Measurements from ENCODE around the gene ENO3.
A peak's percentile ranks its signal among the peaks of the same experiment; 100 is the strongest.

Gene ENO3

GRCh38 chr17:4951486-4951885 is 567 bp downstream of the ENO3 start:
- FAIRE-seq = no peak

GRCh38 chr17:4953451-4953961 is 2.6 kb downstream of the ENO3 start:
- FAIRE-seq = no peak

DNA sequence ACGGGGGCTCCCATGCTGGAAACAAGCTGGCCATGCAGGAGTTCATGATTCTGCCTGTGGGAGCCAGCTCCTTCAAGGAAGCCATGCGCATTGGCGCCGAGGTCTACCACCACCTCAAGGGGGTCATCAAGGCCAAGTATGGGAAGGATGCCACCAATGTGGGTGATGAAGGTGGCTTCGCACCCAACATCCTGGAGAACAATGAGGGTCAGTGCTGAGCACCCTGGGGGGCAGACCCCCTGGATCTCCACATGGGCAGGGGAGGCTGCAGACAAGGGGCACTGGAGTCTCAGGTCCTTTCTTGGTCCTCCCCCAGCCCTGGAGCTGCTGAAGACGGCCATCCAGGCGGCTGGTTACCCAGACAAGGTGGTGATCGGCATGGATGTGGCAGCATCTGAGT is 4.2 kb downstream of the ENO3 start:
- FAIRE-seq = no peak

DNA sequence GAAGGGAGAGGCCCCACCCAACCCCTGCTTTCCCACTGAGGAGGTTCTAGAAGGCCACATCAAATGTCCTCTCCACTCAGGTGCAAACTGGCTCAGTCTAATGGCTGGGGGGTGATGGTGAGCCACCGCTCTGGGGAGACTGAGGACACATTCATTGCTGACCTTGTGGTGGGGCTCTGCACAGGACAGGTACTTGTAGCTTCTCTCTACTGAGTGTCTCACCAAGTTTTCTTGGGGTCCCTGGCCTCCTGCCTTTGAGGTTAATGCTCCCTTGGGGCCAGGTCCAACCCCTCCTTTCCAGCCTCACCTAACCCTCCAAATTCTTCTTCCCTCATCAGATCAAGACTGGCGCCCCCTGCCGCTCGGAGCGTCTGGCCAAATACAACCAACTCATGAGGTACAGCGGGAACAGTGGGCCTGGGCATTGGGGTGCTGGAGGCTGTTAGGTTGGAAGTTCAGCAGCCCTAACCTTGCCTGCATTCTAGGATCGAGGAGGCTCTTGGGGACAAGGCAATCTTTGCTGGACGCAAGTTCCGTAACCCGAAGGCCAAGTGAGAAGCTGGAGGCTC is 5.7 kb downstream of the ENO3 start:
- FAIRE-seq = no peak

DNA sequence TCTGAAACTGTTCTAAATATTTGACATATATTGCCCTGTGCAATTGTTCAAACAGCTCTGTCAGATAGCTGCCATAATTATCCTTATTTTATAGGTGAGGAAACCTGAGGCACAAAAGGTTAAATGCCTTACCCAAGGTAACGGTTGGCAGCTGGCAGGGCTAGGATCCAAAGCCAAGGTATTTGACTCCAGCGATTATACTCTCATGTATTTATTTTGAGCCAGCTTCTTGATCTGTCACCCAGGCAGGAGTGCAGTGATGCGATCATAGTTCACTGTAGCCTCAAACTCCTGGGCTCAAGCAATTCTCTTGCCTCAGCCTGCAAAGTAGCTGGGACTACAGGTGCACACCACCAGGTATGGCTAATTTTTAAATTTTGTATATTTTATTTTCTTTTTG is 7.2 kb downstream of the ENO3 start:
- no peak for FAIRE-seq

DNA sequence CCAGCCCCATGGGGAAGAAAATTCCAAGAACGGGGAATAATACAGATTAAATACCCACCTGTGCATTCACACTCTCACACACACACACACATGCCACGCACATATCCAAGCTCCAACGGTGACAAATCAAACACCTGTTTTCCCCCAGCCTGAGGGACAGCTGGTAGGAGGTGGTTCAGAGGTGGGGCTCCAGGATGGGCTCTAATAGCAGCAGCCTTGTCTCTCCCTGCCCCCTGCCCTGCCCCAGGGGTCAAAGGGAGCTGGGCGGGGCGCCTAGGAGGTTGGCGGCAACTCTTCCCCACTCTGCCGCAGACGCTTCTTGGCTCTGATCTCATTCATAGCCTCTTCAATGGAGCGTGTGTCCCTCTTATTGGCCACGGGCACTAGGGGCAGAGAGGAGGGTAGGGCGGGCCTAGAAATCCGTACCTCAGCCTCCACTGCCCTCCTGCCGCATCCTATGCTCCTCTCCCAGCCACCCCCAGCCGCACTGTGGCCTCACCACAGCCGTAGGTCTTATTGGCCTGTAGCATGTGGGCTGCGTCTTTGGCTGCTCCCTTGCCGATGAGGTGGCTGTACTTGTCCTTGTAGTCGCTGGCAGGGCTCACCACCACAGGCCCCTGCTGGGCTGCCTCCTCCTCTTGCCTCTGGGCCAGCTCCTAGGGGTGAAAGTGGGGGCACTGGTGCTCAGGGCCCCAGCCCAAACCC is 8.5 kb downstream of the ENO3 start:
- no peak for FAIRE-seq

DNA sequence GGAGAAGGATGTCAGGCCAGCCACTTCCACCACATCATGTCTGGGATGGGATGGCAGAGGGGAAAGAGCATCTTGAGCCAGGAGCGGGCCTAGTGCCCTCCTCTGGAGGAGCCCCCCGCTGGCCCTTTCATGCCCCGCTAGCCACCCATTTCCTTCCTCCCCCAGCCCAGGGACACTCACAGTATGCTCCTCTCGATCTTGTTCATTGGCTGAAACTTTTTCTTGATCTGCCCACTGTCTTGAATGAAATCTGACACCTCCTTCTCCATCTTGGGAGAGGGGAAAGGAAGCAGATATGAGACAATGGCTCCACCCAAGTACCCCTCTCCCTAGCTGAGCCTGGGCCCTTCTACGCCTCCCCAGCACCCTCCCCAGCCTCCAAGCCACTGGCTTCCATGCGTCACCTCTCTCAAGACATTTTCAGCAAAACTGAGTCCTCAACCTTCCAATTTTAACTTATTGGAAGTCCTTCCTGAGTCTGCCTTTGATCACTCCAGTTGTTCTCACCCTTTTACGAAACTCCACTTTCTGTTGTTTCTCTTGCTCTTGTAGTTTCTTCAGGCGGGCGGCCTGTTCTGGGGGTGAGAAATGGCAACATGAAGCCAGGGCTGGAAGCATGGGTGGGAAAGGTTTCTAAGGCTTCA is 9.5 kb downstream of the ENO3 start:
- FAIRE-seq = no peak

- FAIRE-seq = no peak
Observed at GRCh38 chr17:4965311-4965986, 14.5 kb downstream of the ENO3 start.

GRCh38 chr17:4966844-4967538 is 16.1 kb downstream of the ENO3 start:
- peak; percentile 99 for FAIRE-seq

DNA sequence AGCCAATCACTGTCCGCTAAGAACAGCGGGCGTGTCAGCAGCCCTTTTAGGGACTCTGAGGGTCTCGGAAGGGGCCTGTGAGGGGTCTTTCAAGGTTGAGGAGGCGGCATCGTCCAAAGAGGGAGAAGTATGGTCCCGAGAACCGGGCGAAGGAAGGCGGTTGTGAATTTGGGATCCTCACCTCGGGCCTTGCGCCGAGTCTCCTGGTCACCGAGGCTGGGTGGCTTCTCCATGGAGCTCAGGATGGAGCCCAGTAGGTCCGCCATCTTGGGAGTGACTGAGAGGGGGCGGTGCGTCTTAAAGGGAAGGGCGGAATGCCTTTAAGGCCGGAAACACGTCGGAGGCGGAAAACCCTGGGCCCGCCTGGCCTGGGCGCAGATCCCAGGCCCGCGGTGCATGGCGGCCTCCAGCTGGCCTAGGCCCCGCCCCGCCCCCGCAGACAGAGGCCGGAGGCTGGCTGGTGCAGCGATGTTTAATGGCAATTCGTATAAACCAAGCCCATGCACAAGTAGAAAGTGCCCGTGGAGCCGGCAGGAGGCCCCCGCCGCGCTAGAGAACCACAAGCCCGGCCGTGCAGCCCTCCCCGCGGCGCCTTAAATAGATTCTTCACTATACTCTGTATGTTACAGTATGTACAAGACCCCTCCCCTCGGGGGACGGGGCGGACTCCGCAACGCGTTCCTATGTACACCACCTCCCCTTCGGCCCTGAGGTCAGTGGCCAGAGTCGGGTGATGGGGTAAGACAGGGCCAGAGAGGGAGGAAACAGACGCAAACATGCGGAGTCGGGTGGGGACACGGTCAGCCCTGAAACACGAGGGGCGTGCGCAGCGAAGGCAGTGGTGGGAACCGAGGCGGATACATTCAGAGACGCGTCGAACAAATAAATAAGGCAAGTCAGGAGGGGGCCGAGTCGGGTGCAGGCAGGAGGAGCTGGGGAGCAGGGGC is 16.9 kb downstream of the ENO3 start, which contains the start of gene SPAG7:
Gene SPAG7 (minus strand): TSS at position 279 of the 947 bp plus-strand sequence. CDS start 13 bp downstream, at position 266.
- no peak for FAIRE-seq

DNA sequence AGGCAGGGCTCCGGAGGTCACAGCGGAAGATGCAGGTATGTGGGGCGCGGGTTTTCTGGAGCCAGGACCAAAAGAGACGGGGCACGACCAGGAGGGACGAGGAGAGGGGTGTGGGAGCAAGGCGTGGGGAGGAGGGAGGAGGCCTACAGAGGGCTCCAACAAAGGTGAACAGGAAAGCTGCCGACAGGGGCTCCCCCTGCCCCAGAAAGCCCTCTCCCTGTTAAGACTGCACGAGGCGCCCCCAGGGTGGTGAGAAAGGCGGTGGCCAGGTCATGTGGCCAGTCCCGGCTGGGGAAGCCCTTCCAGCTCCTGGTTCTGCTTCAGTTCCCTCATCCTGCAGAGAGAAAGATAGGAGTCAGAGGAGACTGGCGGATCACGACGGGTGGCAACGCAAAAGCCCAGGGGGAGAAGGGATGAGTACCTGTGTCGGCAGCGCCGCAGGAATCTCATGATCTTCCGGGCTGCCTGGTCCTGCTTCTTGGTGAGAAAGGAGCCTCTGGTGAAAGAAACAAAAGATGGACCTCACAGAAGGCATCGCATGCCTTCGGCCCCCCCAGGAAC is 17.6 kb downstream of the ENO3 start:
- no peak for FAIRE-seq

GRCh38 chr17:4969047-4969550 is 18.2 kb downstream of the ENO3 start:
- no peak for FAIRE-seq

- FAIRE-seq = no peak
Observed at GRCh38 chr17:4969551-4970173, 18.7 kb downstream of the ENO3 start.

DNA sequence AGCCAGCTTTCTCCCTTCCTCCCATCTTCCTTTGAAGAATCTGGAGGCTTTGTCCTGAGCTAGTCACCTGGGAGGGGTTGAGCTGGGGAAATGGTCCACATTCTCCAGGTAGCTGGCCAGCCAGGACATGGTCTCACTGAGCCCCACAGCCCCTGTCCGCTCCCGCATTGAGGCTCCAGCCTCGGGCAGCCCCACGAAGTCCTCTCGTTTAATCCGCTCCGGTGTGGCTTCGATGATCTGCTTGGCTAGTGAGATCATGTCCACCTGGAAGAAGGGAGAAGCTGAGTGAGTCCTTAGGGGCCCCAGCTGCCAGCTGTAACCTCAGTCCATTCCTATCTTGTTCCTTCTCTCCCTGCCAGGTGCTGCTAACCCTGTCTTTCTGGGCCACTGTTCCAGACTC is 19.4 kb downstream of the ENO3 start:
- FAIRE-seq = no peak

- no peak for FAIRE-seq
Observed at GRCh38 chr17:4971826-4972225, 20.9 kb downstream of the ENO3 start.

- FAIRE-seq = no peak
Observed at GRCh38 chr17:4972322-4972721, 21.4 kb downstream of the ENO3 start.

GRCh38 chr17:4972752-4973151 is 21.8 kb downstream of the ENO3 start:
- no peak for FAIRE-seq

DNA sequence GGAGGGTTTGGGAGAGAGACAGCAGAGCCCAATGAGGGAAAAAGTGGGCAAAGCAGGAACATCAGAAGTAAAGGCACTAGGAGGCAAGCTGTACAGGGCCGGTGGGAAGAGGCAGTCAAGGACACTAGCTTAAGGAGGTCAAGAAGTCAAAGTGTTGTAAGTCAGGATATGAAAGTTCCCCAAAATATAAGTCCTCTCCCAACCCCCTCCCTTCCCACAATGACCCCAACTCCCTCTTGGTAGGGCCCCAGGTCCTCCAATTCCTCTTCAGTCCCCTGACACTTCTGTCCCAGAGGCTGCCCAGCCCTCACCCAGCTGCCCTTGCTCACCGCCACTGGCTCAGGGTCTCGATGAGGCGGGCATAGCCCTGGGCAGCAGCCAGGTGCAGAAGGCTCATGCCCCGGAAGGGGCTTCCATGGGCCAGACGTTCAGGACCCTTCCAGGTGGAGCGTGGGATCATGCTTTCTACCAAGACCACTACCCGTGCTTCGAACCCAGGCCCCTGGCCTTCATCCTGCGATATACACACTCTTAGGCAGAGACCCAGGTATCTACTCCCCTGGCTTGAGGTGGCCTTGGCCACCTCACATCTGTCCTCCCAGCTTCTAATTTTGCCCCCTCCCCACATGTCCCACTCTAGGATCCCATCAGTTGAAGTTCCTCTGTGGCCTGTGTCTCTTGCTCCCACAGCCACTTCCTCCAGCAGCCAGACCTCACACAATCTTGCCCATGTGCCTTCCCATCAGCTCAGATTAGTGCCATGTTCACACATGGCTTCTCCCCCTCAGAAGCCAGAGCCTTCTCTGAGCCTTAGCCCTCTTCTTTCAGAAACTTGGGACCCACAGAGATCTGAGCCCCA is 22.6 kb downstream of the ENO3 start:
- no peak for FAIRE-seq

GRCh38 chr17:4974115-4974670 is 23.3 kb downstream of the ENO3 start:
- no peak for FAIRE-seq
